Measurements from ENCODE around the gene UBN2. TPM values are rescaled to one million over a fixed set of nuclear protein-coding genes. Genes with fewer than 3 reads are reported as not detected.

UBN2 gene
- total RNA-seq, 2 experiments from 2014 or later = 7.2 to 19.9 TPM

DNA sequence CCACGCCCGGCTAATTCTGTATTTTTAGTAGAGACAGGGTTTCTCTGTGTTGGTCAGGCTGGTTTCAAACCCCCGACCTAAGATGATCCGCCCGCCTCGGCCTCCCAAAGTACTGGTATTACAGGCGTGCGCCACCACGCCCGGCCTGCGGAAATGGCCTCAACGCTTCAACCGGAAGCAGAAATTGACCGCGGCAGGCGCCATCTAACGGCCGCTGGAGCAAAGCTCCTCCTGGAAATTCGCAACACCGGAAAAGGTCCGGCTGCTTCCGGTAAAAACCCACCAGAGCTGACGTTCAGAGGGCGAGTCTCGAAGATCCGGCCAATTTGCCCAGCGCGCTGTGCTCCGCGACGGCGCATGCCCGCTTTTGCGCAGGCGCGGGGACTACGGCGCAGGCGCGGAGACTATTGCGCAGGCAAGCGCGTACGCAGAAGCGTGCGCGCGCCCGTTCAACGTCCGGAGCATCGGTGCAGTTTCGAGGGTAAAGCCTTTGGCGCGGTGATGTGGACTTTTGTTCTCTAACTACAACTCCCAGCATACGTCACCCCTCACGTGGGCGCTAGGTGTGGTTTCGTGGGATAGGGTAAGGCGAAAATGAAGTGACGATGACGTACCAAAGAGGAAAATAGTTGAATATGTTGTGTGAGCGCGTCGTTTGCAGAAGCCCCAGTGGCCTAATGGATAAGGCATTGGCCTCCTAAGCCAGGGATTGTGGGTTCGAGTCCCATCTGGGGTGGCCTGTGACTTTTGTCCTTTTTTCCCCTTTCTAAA lies 109.2 kb downstream of the UBN2 start:
- DNase-seq (ENCODE audit: low spot score) = peak; percentile 99
- H3K4me3 ChIP-seq (ENCODE audit: low read depth, low read length, poor library complexity, severe bottlenecking) = peak overlapping the region; percentile 90
- BruUV-seq (replicated peaks) = no TSS peak
- intact Hi-C loops (cut with micrococcal nuclease; ENCODE audit: unreplicated experiment) = loop anchor here (1.0 to 5.0 kb wide), 5 partner anchors 19 to 1353 kb away; partner anchors contain the start of genes LUC7L2, UBN2 and ZC3HAV1
- H3K36me3 ChIP-seq (ENCODE audit: insufficient read depth, low read length) = peaks cover 5% of the 10 kb centered on the region; the same call in 1 of the 2 replicates
- no peaks in the 10 kb centered on the region for H4K20me1 ChIP-seq (ENCODE audit: insufficient read depth, low read length)
- H2AFZ ChIP-seq (ENCODE audit: low read length) = peak overlapping the region; percentile 90; the same call in 1 of the 2 replicates
- peak overlapping the region; percentile 91 for H3K4me2 ChIP-seq (ENCODE audit: low read length)
- TF ChIP-seq, protein P1, sequence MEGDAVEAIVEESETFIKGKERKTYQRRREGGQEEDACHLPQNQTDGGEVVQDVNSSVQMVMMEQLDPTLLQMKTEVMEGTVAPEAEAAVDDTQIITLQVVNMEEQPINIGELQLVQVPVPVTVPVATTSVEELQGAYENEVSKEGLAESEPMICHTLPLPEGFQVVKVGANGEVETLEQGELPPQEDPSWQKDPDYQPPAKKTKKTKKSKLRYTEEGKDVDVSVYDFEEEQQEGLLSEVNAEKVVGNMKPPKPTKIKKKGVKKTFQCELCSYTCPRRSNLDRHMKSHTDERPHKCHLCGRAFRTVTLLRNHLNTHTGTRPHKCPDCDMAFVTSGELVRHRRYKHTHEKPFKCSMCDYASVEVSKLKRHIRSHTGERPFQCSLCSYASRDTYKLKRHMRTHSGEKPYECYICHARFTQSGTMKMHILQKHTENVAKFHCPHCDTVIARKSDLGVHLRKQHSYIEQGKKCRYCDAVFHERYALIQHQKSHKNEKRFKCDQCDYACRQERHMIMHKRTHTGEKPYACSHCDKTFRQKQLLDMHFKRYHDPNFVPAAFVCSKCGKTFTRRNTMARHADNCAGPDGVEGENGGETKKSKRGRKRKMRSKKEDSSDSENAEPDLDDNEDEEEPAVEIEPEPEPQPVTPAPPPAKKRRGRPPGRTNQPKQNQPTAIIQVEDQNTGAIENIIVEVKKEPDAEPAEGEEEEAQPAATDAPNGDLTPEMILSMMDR (conservative IDR thresholded peaks at IDR 0.05; ENCODE audit: low read length) = peak; percentile 81
- TF ChIP-seq EZH2phosphoT487 (IDR thresholded peaks at IDR 0.05; ENCODE audit: borderline replicate concordance, low read depth, low read length) = no peak
- H3K9me2 ChIP-seq (ENCODE audit: insufficient read depth, low read length) = no peaks in the 10 kb centered on the region
- POLR2A ChIA-PET = interaction anchor here (0.6 to 2.8 kb wide), 3 partner anchors 11 to 76 kb away, joined by 3 to 11 read pairs (median 3); no protein-coding TSS in a partner anchor
- peak overlapping the region; percentile 94 for H3K27ac ChIP-seq (ENCODE audit: low read depth, low read length, poor library complexity, severe bottlenecking)
- H3K4me1 ChIP-seq (ENCODE audit: insufficient read depth, low read length, poor library complexity, severe bottlenecking) = peaks cover 15% of the 10 kb centered on the region
- CTCF ChIA-PET (ENCODE audit: unreplicated experiment) = no interaction called here
- peaks cover 14% of the 10 kb centered on the region; the same call in 1 of the 2 replicates for H3K9me3 ChIP-seq (ENCODE audit: low read length)
- H3K79me2 ChIP-seq (ENCODE audit: insufficient read depth, low read depth, low read length) = peaks cover 12% of the 10 kb centered on the region; the same call in 1 of the 2 replicates

DNA sequence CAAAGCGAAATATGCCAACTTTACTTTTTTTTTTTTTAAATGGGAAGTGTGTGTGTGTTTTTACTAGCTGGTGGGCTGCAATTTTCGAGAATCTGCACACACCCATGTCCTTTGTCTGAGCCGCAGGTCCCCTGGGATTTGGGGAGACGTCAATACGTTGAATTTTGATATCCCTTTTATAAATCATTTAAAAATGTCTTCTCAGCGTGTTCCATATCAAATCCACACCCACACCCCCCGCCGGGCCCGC lies 109.7 kb downstream of the UBN2 start:
- Histone ChIP-seq H3K36me3 (ENCODE audit: insufficient read depth, low read length) (peaks cover 5% of the 10 kb centered on the region; the same call in 1 of the 2 replicates), H2AFZ (ENCODE audit: low read length) (peak overlapping the region; percentile 90), H3K27ac (ENCODE audit: low read depth, low read length, poor library complexity, severe bottlenecking) (peak overlapping the region; percentile 94), H3K9me3 (ENCODE audit: low read length) (peaks cover 14% of the 10 kb centered on the region; the same call in 1 of the 2 replicates), H3K79me2 (ENCODE audit: insufficient read depth, low read depth, low read length) (peaks cover 12% of the 10 kb centered on the region; the same call in 1 of the 2 replicates), H3K9me2 (ENCODE audit: insufficient read depth, low read length) (no peaks in the 10 kb centered on the region), H3K4me2 (ENCODE audit: low read length) (peak overlapping the region; percentile 91), H3K4me3 (ENCODE audit: low read depth, low read length, poor library complexity, severe bottlenecking) (peak overlapping the region; percentile 90), H4K20me1 (ENCODE audit: insufficient read depth, low read length) (no peaks in the 10 kb centered on the region), H3K4me1 (ENCODE audit: insufficient read depth, low read length, poor library complexity, severe bottlenecking) (peaks cover 15% of the 10 kb centered on the region)
- no TSS peak for BruUV-seq (replicated peaks)
- TF ChIP-seq EZH2phosphoT487 (IDR thresholded peaks at IDR 0.05; ENCODE audit: borderline replicate concordance, low read depth, low read length) = no peak
- TF ChIP-seq, protein P1 (conservative IDR thresholded peaks at IDR 0.05; ENCODE audit: low read length) = no peak
- CTCF ChIA-PET (ENCODE audit: unreplicated experiment) = no interaction called here
- POLR2A ChIA-PET = interaction anchor here (0.6 kb wide), 1 partner anchor 56 kb away, joined by 3 read pairs; no protein-coding TSS in a partner anchor
- intact Hi-C loops (cut with micrococcal nuclease; ENCODE audit: unreplicated experiment) = loop anchor here (1.0 to 5.0 kb wide), 5 partner anchors 19 to 1353 kb away; partner anchors contain the start of genes LUC7L2, UBN2 and ZC3HAV1
- no peak for DNase-seq (ENCODE audit: low spot score)
